ENCODE data around the gene LMX1B. TPM values are rescaled to one million over a fixed set of nuclear protein-coding genes. Genes with fewer than 3 reads are reported as not detected.

LMX1B gene
- total RNA-seq, 1 experiment from 2014 or later, result 12.4 TPM

DNA sequence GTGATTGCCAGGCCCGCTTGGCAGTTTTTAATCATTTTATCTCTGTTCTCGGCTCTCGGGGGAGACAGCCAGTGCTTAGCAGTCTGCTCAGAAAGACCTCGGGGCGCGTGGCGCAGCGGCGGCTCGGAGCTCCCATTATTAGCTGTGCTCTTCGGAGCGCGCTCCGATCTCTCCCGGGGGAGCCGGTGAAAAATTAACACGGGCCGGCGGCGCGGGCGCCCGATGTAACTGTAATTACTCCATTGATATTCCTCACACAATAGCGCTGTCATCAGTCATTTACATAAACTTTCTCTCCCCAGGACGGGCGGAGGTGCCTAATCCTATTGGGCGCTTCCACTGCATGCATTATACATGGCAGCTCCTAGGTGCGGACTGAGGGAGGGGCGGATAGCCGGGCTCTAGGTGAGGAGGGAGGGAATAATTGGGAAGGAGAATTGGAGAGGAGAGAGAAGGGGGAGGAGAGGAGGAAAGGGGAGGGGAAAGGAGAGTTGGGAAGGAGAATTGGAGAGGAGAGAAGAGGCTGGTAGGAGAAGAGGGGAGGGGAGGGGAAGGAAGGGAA lies 24.9 kb downstream of the LMX1B start (continued):
- TF ChIP-seq, protein P1, sequence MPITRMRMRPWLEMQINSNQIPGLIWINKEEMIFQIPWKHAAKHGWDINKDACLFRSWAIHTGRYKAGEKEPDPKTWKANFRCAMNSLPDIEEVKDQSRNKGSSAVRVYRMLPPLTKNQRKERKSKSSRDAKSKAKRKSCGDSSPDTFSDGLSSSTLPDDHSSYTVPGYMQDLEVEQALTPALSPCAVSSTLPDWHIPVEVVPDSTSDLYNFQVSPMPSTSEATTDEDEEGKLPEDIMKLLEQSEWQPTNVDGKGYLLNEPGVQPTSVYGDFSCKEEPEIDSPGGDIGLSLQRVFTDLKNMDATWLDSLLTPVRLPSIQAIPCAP (CRISPR knock-in tag; IDR thresholded peaks at IDR 0.05), result no peak
- TF ChIP-seq, protein P2, sequence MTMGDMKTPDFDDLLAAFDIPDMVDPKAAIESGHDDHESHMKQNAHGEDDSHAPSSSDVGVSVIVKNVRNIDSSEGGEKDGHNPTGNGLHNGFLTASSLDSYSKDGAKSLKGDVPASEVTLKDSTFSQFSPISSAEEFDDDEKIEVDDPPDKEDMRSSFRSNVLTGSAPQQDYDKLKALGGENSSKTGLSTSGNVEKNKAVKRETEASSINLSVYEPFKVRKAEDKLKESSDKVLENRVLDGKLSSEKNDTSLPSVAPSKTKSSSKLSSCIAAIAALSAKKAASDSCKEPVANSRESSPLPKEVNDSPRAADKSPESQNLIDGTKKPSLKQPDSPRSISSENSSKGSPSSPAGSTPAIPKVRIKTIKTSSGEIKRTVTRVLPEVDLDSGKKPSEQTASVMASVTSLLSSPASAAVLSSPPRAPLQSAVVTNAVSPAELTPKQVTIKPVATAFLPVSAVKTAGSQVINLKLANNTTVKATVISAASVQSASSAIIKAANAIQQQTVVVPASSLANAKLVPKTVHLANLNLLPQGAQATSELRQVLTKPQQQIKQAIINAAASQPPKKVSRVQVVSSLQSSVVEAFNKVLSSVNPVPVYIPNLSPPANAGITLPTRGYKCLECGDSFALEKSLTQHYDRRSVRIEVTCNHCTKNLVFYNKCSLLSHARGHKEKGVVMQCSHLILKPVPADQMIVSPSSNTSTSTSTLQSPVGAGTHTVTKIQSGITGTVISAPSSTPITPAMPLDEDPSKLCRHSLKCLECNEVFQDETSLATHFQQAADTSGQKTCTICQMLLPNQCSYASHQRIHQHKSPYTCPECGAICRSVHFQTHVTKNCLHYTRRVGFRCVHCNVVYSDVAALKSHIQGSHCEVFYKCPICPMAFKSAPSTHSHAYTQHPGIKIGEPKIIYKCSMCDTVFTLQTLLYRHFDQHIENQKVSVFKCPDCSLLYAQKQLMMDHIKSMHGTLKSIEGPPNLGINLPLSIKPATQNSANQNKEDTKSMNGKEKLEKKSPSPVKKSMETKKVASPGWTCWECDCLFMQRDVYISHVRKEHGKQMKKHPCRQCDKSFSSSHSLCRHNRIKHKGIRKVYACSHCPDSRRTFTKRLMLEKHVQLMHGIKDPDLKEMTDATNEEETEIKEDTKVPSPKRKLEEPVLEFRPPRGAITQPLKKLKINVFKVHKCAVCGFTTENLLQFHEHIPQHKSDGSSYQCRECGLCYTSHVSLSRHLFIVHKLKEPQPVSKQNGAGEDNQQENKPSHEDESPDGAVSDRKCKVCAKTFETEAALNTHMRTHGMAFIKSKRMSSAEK (CRISPR knock-in tag; IDR thresholded peaks at IDR 0.05; ENCODE audit: borderline replicate concordance), result no peak
- no peak for TF ChIP-seq GABPB1 (CRISPR knock-in tag; IDR thresholded peaks at IDR 0.05)
- TF ChIP-seq, protein P3, sequence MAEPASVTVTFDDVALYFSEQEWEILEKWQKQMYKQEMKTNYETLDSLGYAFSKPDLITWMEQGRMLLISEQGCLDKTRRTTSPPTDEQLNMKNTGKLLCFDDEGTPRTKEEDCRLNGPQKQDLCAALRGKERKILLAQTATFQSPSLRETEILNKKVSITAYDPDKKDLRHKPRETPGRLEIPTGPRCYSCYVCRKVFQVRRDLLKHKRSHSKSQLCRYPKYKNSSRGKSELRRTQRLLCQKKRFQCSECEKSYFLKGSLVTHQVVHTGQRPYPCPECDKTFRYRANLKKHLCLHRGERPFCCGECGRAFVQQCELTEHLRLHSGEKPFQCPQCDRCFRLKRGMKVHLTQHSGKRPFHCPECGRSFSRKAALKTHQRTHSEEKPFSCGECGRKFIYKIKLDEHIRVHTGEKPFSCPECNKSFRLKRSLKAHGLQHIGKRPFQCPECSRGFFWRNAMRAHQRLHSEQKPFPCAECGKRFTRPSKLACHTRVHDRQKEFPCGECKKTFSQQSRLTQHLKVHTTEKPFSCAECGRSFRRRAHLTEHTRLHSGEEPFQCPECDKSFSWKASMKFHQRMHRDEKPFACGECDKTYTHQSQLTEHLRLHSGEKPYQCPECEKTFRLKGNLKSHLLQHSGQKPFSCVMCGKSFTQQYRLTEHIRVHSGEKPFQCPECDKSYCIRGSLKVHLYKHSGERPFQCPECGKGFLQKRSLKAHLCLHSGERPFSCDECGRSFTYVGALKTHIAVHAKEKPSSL (CRISPR knock-in tag; conservative IDR thresholded peaks at IDR 0.05), result no peak
- TF ChIP-seq TCF7 (CRISPR knock-in tag; IDR thresholded peaks at IDR 0.05; ENCODE audit: low read depth), result no peak
- TF ChIP-seq, protein P4, sequence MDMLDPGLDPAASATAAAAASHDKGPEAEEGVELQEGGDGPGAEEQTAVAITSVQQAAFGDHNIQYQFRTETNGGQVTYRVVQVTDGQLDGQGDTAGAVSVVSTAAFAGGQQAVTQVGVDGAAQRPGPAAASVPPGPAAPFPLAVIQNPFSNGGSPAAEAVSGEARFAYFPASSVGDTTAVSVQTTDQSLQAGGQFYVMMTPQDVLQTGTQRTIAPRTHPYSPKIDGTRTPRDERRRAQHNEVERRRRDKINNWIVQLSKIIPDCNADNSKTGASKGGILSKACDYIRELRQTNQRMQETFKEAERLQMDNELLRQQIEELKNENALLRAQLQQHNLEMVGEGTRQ (CRISPR knock-in tag; IDR thresholded peaks at IDR 0.05), result no peak

DNA sequence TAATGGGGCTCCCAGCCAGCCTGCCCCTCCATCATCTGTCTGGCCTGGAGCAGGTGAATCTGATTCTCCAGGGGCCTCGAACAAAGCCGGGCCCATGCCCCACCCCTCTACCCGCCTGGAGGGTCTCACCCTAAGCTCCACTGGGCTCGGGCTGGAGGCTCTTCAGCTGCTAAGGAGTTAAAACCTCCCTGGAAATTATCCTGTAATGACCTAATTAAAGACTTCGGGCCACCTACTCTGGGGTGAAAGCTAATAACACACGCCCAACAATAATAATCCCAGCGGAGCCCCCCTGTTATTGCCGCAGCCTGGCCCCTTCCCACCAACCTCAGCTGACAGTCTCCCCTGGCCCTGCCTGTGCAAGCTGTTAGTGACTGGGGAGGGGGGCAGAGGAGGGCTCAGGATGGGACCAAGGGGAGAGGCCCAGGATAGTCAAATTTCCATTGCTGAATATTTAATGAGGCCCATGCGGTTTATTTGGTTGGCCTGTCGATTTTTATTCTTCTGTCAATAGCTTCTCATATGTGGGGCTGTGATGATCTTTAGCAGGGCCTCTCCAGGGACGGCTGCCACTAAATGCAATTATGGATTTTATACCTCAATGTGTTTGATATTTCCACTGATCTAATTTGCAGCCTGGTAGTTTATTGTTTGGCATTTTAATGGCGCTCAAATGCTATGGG lies 25.7 kb downstream of the LMX1B start:
- H3K27ac Mint-ChIP-seq, result no peak overlapping the region
- H3K9me3 Mint-ChIP-seq, result no peaks in the 10 kb centered on the region
- TF ChIP-seq GABPB1 (CRISPR knock-in tag; IDR thresholded peaks at IDR 0.05), result no peak
- TF ChIP-seq, protein P3 (CRISPR knock-in tag; conservative IDR thresholded peaks at IDR 0.05), result no peak
- TF ChIP-seq, protein P5, sequence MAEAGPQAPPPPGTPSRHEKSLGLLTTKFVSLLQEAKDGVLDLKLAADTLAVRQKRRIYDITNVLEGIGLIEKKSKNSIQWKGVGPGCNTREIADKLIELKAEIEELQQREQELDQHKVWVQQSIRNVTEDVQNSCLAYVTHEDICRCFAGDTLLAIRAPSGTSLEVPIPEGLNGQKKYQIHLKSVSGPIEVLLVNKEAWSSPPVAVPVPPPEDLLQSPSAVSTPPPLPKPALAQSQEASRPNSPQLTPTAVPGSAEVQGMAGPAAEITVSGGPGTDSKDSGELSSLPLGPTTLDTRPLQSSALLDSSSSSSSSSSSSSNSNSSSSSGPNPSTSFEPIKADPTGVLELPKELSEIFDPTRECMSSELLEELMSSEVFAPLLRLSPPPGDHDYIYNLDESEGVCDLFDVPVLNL (CRISPR knock-in tag; IDR thresholded peaks at IDR 0.05; ENCODE audit: borderline replicate concordance, low read depth), result no peak
- TF ChIP-seq, protein P6, sequence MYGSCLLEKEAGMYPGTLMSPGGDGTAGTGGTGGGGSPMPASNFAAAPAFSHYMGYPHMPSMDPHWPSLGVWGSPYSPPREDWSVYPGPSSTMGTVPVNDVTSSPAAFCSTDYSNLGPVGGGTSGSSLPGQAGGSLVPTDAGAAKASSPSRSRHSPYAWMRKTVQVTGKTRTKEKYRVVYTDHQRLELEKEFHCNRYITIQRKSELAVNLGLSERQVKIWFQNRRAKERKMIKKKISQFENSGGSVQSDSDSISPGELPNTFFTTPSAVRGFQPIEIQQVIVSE (CRISPR knock-in tag; IDR thresholded peaks at IDR 0.05; ENCODE audit: borderline replicate concordance), result no peak
- TF ChIP-seq, protein P7, sequence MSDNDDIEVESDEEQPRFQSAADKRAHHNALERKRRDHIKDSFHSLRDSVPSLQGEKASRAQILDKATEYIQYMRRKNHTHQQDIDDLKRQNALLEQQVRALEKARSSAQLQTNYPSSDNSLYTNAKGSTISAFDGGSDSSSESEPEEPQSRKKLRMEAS (CRISPR knock-in tag; IDR thresholded peaks at IDR 0.05), result no peak
- TF ChIP-seq ZNF219 (CRISPR knock-in tag; IDR thresholded peaks at IDR 0.05; ENCODE audit: borderline replicate concordance), result no peak
- TF ChIP-seq, protein P8, sequence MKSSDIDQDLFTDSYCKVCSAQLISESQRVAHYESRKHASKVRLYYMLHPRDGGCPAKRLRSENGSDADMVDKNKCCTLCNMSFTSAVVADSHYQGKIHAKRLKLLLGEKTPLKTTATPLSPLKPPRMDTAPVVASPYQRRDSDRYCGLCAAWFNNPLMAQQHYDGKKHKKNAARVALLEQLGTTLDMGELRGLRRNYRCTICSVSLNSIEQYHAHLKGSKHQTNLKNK (CRISPR knock-in tag; IDR thresholded peaks at IDR 0.05), result no peak
- TF ChIP-seq SOX15 (CRISPR knock-in tag; IDR thresholded peaks at IDR 0.05), result no peak
- TF ChIP-seq ZNF396 (CRISPR knock-in tag; IDR thresholded peaks at IDR 0.05; ENCODE audit: borderline replicate concordance), result no peak
- TF ChIP-seq, protein P9, sequence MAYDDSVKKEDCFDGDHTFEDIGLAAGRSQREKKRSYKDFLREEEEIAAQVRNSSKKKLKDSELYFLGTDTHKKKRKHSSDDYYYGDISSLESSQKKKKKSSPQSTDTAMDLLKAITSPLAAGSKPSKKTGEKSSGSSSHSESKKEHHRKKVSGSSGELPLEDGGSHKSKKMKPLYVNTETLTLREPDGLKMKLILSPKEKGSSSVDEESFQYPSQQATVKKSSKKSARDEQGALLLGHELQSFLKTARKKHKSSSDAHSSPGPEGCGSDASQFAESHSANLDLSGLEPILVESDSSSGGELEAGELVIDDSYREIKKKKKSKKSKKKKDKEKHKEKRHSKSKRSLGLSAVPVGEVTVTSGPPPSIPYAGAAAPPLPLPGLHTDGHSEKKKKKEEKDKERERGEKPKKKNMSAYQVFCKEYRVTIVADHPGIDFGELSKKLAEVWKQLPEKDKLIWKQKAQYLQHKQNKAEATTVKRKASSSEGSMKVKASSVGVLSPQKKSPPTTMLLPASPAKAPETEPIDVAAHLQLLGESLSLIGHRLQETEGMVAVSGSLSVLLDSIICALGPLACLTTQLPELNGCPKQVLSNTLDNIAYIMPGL (CRISPR knock-in tag; IDR thresholded peaks at IDR 0.05), result no peak
- no peaks in the 10 kb centered on the region for H3K36me3 Mint-ChIP-seq
- POLR2A ChIA-PET, result interaction anchor here (1.0 kb wide), 1 partner anchor 38 kb away, joined by 4 read pairs; no protein-coding TSS in a partner anchor
- CTCF ChIA-PET, result interaction anchor here (0.6 to 4.9 kb wide), 10 partner anchors 9 to 140 kb away, joined by 3 to 44 read pairs (median 6); no protein-coding TSS in a partner anchor
- H3K4me1 Mint-ChIP-seq, result peaks cover 38% of the 10 kb centered on the region
- DNase-seq (ENCODE audit: low spot score) (no peak), ATAC-seq (peak; percentile 3; the same call in 1 of the 2 replicates)
- peaks cover 89% of the 10 kb centered on the region for H3K27me3 Mint-ChIP-seq (ENCODE audit: low read depth)
- H3K4me3 Mint-ChIP-seq, result peak overlapping the region; percentile 27; the same call in 1 of the 2 replicates

Measured in WTC11 (cell line).